GM12864 (cell line): ENCODE data around the gene ZNF385D.

ENCODE experiments used
- DNase-seq: peaks from one replicate; pipeline ENCODE4 v3.0.0-alpha.2; 2011; ENCODE audit warnings: low read depth
- H3K4me3 ChIP-seq: 2 replicates; pipeline ENCODE4 v1.5.1; 2011; ENCODE audit warnings: mild to moderate bottlenecking, low read depth, low read length, control low read depth
- TF ChIP-seq, protein P1 (sequence below): IDR thresholded peaks from 2 replicates; pipeline ENCODE4 v1.5.1; 2011; ENCODE audit warnings: low read depth, mild to moderate bottlenecking, moderate library complexity, low read length, control low read depth, inconsistent platforms; ENCODE audit errors: missing control alignments

The ZNF385D gene

DNA sequence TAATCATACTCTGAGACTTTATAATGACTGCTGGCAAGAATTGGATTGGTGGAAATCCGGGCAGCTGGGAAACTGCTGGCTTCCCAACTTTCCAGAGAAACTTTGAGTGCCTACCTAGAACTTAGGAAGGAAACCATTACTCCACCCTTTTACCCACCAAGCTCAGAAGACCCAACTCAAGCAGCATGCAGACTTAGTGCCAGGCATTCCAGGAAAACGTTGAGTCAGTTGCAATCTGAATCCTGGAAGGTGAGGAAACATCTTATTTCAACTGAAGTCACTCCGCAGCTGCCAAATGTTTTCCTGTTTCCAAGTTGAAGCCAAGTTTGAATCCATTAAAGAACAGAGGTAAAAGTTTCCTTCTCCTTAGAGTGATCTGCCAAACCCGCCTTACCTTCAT, 126.5 kb downstream of the ZNF385D start:
- TF ChIP-seq, protein P1, sequence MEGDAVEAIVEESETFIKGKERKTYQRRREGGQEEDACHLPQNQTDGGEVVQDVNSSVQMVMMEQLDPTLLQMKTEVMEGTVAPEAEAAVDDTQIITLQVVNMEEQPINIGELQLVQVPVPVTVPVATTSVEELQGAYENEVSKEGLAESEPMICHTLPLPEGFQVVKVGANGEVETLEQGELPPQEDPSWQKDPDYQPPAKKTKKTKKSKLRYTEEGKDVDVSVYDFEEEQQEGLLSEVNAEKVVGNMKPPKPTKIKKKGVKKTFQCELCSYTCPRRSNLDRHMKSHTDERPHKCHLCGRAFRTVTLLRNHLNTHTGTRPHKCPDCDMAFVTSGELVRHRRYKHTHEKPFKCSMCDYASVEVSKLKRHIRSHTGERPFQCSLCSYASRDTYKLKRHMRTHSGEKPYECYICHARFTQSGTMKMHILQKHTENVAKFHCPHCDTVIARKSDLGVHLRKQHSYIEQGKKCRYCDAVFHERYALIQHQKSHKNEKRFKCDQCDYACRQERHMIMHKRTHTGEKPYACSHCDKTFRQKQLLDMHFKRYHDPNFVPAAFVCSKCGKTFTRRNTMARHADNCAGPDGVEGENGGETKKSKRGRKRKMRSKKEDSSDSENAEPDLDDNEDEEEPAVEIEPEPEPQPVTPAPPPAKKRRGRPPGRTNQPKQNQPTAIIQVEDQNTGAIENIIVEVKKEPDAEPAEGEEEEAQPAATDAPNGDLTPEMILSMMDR, result no peak
- no peak overlapping the region for H3K4me3 ChIP-seq

DNA sequence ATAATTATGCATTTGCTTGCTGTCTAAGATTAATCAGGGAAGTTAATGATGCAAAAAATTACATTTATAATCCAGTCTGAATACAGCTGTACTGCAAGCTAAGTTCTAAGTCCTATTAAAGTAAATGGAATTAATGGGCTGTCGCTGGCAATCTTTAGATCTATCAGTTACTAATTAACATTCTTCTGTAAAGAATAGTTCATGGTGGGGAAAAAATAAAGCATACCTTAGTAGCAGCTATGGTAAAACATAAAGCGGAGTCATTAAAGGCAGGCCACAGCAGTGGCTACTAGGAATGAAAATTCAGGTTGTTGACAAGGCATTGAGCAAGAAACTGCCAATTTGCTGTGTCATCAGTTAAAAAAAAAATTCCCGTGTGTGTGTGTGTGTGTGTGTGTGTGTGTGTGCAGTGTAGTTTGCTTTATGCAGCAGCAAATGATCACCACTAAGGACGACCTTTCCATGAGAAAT, 129.8 kb downstream of the ZNF385D start:
- H3K4me3 ChIP-seq, result no peak overlapping the region
- TF ChIP-seq, protein P1, result no peak
- DNase-seq, result no peak

More for the DNA sequence above, 126.5 kb downstream of the ZNF385D start:
- DNase-seq, result no peak

DNA sequence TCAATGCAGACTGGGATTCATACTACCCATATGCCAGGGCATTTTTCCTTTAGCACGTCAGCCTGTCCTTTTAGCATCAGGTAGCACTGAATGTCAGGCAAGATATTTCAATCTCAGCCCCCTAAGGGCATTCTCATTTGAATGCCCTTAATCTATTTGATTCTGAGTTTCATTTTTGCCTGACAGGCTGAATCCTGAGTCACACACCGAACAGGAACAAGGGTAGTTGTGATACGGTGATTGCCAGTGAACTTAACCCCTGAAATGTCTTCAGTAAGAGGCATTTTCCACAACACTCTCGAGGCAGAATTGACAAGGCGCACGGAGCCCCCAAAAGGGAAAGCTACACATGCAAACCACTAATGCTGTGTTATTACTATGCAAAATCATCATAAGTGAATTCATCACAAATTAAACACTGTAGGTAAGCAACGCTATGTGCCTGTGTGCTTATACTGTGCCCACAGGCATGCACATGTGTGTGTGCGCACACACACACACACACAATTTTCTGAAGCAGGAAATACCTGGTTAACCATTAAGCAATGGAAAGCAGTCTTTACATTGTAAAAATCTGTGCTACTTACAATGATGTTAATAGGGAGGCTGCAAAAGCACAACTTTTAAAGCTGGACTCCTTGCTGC, 130.4 kb downstream of the ZNF385D start:
- no peak overlapping the region for H3K4me3 ChIP-seq
- DNase-seq, result no peak
- TF ChIP-seq, protein P1, result no peak

DNA sequence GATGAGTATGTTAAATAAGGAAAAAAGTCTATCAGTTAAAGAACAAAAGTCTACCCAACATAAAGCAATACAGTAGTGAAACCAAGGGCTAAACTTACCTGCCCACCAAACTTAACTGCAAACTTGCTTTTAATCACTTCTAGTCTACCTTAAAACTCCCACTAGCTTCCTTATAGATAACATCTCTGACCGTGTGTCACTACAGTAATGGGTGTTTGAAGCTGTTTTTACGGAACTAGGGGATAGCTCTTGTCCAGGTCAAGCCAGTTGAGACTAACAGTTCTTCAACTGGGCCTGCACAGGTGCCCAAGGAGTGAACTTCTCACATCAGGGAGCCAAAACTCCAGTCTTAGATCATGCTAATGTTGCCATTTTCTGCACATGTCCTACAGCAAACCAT, 132.3 kb downstream of the ZNF385D start:
- TF ChIP-seq, protein P1, result no peak
- no peak for DNase-seq
- H3K4me3 ChIP-seq, result no peak overlapping the region

DNA sequence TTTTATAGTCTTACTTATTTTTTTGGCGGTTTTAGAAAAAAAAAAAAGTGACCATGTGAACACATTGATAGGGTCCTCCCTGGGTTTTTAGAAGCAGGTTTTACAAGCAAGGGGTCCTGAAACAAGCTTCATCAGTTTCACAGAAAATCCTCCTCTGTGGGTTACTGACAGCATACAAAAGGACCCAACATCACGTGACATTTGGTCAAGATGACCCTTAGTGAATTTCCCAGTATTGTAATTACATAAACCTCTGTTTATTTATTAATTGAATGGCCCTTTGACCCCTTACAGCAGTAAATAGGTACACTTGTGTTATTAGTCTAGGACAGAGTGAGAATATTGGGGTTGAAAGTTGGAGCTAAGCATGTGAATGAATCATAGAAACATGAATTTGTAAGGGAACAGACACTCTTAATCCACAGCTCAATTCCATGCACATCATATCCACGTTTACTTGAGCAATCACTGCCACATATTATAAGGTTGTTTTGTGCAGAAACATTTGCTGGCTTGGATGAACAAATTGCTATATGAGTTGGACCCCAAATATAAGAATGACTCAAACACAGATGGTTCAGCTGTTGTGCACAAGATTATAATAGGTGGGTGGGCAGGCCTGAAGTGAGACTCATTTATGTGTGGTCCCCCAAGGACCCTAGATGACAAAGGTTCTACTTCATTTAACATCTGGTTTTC, 137.5 kb downstream of the ZNF385D start:
- H3K4me3 ChIP-seq, result no peak overlapping the region
- TF ChIP-seq, protein P1, result no peak
- DNase-seq, result no peak

DNA sequence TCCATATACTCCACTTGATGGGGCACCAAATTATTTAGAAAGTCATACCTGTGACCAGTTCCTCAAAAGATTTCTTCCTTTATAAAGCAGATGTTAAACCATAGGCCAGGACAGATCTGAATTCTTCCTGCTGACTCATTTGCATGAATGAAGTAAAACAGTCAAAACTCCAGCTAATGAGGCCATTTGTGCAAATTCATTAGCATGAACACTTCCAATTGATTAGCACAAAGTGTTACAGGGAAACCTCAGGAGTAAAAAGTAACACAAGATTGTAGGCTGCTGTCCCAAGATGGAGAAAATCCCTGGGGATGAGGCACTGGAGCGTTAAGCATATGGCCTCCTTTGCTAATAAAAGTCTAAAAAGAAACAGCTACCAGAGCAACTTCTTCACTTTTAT, 149.8 kb downstream of the ZNF385D start:
- TF ChIP-seq, protein P1, result no peak
- DNase-seq, result no peak
- H3K4me3 ChIP-seq, result no peak overlapping the region
